ENCODE measurements around the gene CASP5. TPM values are rescaled to one million over a fixed set of nuclear protein-coding genes. Genes with fewer than 3 reads are reported as not detected.
"Not testable (repeated sequence)": the region's sequence is repeated elsewhere in the genome, so short reads cannot be mapped to it uniquely, and the experiment has no call there.

The CASP5 gene
- total RNA-seq, 8 experiments from 2014 or later: not detected

- H3K27ac ChIP-seq: no peak overlapping the region
- ATAC-seq (replicated peaks in 6 of 8): no peak
- in situ Hi-C loops (cut with MboI; ENCODE audit: low pct_unique_long_range_greater_than_20kb in 2 of 9, low sequenced_read_pairs in 9 of 9, unreplicated experiment in 9 of 9): loop anchor here in 1 of 9 experiments (25.0 kb wide), 1 partner anchor 889 kb away; no protein-coding TSS in a partner anchor
- WGBS, 10 experiments: 20 to 83% (median 69%) methylated on average over 1 to 2 of the region's 2 CpGs; no CpG with 5 or more reads in 4 of the 10 experiments
- no peaks in the 10 kb centered on the region for H3K4me1 ChIP-seq (replicated peaks in 1 of 2)
- no peak overlapping the region for H3K4me3 ChIP-seq
Measured at GRCh38 chr11:104973616-104974015, 49.4 kb downstream of the CASP5 start.

GRCh38 chr11:104972924-104973323, 50.0 kb downstream of the CASP5 start:
- H3K4me3 ChIP-seq; ATAC-seq (replicated peaks in 6 of 8); H3K4me1 ChIP-seq (replicated peaks in 1 of 2); H3K27ac ChIP-seq: not testable (repeated sequence)
- in situ Hi-C loops (cut with MboI; ENCODE audit: low pct_unique_long_range_greater_than_20kb in 2 of 9, low sequenced_read_pairs in 9 of 9, unreplicated experiment in 9 of 9): loop anchor here in 1 of 9 experiments (25.0 kb wide), 1 partner anchor 889 kb away; no protein-coding TSS in a partner anchor
- WGBS, 10 experiments: 82 to 100% (median 89%) methylated on average over 1 to 8 of the region's 8 CpGs; no CpG with 5 or more reads in 1 of the 10 experiments

- in situ Hi-C loops (cut with MboI; ENCODE audit: low pct_unique_long_range_greater_than_20kb in 2 of 9, low sequenced_read_pairs in 9 of 9, unreplicated experiment in 9 of 9): loop anchor here in 1 of 9 experiments (25.0 kb wide), 1 partner anchor 892 kb away; no protein-coding TSS in a partner anchor
- H3K4me1 ChIP-seq (replicated peaks in 1 of 2): no peaks in the 10 kb centered on the region
- no peak overlapping the region for H3K27ac ChIP-seq
- ATAC-seq (replicated peaks in 6 of 8): no peak
- no peak overlapping the region for H3K4me3 ChIP-seq
Measured at GRCh38 chr11:104970756-104971155, 52.2 kb downstream of the CASP5 start.

DNA sequence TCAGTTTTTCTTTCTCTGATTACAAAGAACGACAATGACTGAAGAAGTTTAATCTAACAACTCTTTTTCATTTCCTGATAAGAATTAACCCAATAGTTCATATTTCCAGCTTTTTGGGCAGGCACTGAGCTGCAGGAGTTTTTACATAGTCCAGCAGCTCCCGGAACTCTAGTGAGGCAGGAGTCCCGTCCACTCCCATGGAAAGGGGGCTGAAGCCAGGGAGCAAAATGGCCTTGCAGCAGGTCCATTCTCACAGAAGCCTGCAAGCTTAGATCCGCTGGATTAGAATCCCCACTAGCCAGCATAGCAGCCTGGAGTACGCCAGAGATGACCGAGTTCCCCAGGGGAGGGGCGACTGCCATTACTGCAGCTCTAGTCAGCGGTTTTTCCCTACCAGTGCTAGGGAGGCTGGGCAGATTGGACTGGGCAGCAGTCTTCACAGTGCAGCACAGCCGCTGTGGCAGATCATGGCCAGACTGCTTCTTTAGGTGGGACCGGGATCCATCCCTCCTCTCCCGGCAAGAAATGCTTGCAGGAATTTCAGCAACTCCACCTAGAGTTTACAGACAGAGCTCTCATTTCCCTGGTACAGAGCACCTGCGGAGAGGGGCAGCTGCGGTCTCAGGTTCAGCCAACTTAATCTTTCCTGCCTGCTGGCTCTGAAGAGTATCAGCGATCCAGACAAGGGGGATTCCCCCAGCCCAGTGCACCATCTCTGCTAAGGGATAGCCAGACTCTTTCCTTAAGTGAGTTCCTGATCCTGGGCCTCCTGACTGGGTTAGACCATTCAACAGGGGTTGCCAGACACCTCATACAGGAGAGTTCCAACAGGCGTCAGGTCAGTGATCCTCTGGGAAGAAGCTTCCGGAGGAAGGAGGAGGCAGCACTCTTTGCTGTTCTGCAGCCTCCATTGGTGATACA, 53.9 kb downstream of the CASP5 start:
- Histone ChIP-seq H3K4me3 (no peak overlapping the region), H3K27ac (no peak overlapping the region), H3K4me1 (replicated peaks in 1 of 2) (no peaks in the 10 kb centered on the region)
- peak in 3 of 8 experiments; percentile 50 to 66 (median 61) for ATAC-seq (replicated peaks in 6 of 8)
- in situ Hi-C loops (cut with MboI; ENCODE audit: low pct_unique_long_range_greater_than_20kb in 2 of 9, low sequenced_read_pairs in 9 of 9, unreplicated experiment in 9 of 9): loop anchor here in 1 of 9 experiments (25.0 kb wide), 1 partner anchor 893 kb away; no protein-coding TSS in a partner anchor
- WGBS, 10 experiments: 0 to 100% (median 89%) methylated on average over 1 to 12 of the region's 16 CpGs

GRCh38 chr11:104968355-104968855, 54.6 kb downstream of the CASP5 start, which contains the start of gene CASP4:
CASP4 (minus strand) TSS chr11:104968574; CDS start chr11:104968525, 49 bp downstream.
- in situ Hi-C loops (cut with MboI; ENCODE audit: low pct_unique_long_range_greater_than_20kb in 2 of 9, low sequenced_read_pairs in 9 of 9, unreplicated experiment in 9 of 9): loop anchor here in 1 of 9 experiments (25.0 kb wide), 1 partner anchor 894 kb away; no protein-coding TSS in a partner anchor
- WGBS, 10 experiments: 0 to 88% (median 61%) methylated on average over 1 to 4 of the region's 4 CpGs
- H3K27ac ChIP-seq: no peak within 1 kb of the TSS
- no peaks in the 10 kb centered on the region for H3K4me1 ChIP-seq (replicated peaks in 1 of 2)
- no peak within 1 kb of the TSS for H3K4me3 ChIP-seq
- peak in 3 of 8 experiments; percentile 83 to 87 (median 84) for ATAC-seq (replicated peaks in 6 of 8)

GRCh38 chr11:104967534-104968354, 55.2 kb downstream of the CASP5 start:
- in situ Hi-C loops (cut with MboI; ENCODE audit: low pct_unique_long_range_greater_than_20kb in 2 of 9, low sequenced_read_pairs in 9 of 9, unreplicated experiment in 9 of 9): loop anchor here in 1 of 9 experiments (25.0 kb wide), 1 partner anchor 895 kb away; no protein-coding TSS in a partner anchor
- ATAC-seq (replicated peaks in 6 of 8): peak in 3 of 8 experiments; percentile 42 to 64 (median 58)
- 1 to 96% (median 83%) methylated on average over 3 to 11 of the region's 11 CpGs for WGBS, 10 experiments
- Histone ChIP-seq H3K4me1 (replicated peaks in 1 of 2) (no peaks in the 10 kb centered on the region), H3K4me3 (no peak overlapping the region), H3K27ac (no peak overlapping the region)

GRCh38 chr11:104965735-104966134, 57.2 kb downstream of the CASP5 start:
- in situ Hi-C loops (cut with MboI; ENCODE audit: low pct_unique_long_range_greater_than_20kb in 2 of 9, low sequenced_read_pairs in 9 of 9, unreplicated experiment in 9 of 9): loop anchor here in 1 of 9 experiments (25.0 kb wide), 1 partner anchor 897 kb away; no protein-coding TSS in a partner anchor
- Histone ChIP-seq H3K4me3 (no peak overlapping the region), H3K4me1 (replicated peaks in 1 of 2) (no peaks in the 10 kb centered on the region), H3K27ac (no peak overlapping the region)
- WGBS, 10 experiments: 20 to 100% (median 94%) methylated on average over 1 to 5 of the region's 5 CpGs; no CpG with 5 or more reads in 2 of the 10 experiments
- ATAC-seq (replicated peaks in 6 of 8): no peak

- in situ Hi-C loops (cut with MboI; ENCODE audit: low pct_unique_long_range_greater_than_20kb in 2 of 9, low sequenced_read_pairs in 9 of 9, unreplicated experiment in 9 of 9): loop anchor here in 1 of 9 experiments (25.0 kb wide), 1 partner anchor 898 kb away; no protein-coding TSS in a partner anchor
- ATAC-seq (replicated peaks in 6 of 8): no peak
Measured at GRCh38 chr11:104964247-104964646, 58.7 kb downstream of the CASP5 start.

GRCh38 chr11:104962852-104963251, 60.1 kb downstream of the CASP5 start:
- no peak for ATAC-seq (replicated peaks in 6 of 8)
- Histone ChIP-seq H3K4me1 (replicated peaks in 1 of 2) (no peaks in the 10 kb centered on the region), H3K4me3 (no peak overlapping the region), H3K27ac (no peak overlapping the region)
- in situ Hi-C loops (cut with MboI; ENCODE audit: low pct_unique_long_range_greater_than_20kb in 2 of 9, low sequenced_read_pairs in 9 of 9, unreplicated experiment in 9 of 9): loop anchor here in 1 of 9 experiments (25.0 kb wide), 1 partner anchor 899 kb away; no protein-coding TSS in a partner anchor
- 49 to 97% (median 78%) methylated on average over 1 to 3 of the region's 3 CpGs for WGBS, 10 experiments

More at GRCh38 chr11:104964247-104964646, 58.7 kb downstream of the CASP5 start:
- 60 to 100% (median 83%) methylated on average over 1 of the region's 1 CpG; no CpG with 5 or more reads in 2 of the 10 experiments for WGBS, 10 experiments
- H3K27ac ChIP-seq: no peak overlapping the region
- no peaks in the 10 kb centered on the region for H3K4me1 ChIP-seq (replicated peaks in 1 of 2)
- no peak overlapping the region for H3K4me3 ChIP-seq

- ATAC-seq (replicated peaks in 6 of 8): no peak
- WGBS, 10 experiments: 42 to 100% (median 77%) methylated on average over 1 to 3 of the region's 3 CpGs; no CpG with 5 or more reads in 1 of the 10 experiments
- in situ Hi-C loops (cut with MboI; ENCODE audit: low pct_unique_long_range_greater_than_20kb in 2 of 9, low sequenced_read_pairs in 9 of 9, unreplicated experiment in 9 of 9): loop anchor here in 1 of 9 experiments (25.0 kb wide), 1 partner anchor 905 kb away; no protein-coding TSS in a partner anchor
- no peak overlapping the region for H3K27ac ChIP-seq
- no peak overlapping the region for H3K4me3 ChIP-seq
- H3K4me1 ChIP-seq (replicated peaks in 1 of 2): no peaks in the 10 kb centered on the region
Measured at GRCh38 chr11:104957280-104957679, 65.7 kb downstream of the CASP5 start.

DNA sequence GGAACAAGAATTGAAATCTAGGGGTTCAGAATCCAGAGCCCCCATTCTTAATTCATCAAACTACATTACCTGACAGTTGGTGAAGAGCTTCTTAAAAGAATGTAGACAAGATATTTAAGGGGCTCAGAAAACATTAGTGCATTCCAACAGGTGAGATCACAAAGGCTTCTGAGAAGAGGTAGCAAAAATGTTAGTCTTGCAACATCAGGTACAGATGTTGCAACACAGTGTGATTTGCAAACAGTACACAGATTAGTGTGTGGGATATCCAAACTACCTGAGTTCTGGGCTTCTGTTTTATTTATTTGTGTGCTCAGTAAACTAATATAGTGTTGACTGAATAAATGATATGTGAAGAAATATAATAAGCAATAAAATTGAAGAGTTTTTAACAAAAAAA, 66.4 kb downstream of the CASP5 start:
- in situ Hi-C loops (cut with MboI; ENCODE audit: low pct_unique_long_range_greater_than_20kb in 2 of 9, low sequenced_read_pairs in 9 of 9, unreplicated experiment in 9 of 9): loop anchor here in 1 of 9 experiments (25.0 kb wide), 1 partner anchor 906 kb away; no protein-coding TSS in a partner anchor
- ATAC-seq (replicated peaks in 6 of 8): no peak

GRCh38 chr11:104946907-104947306, 76.1 kb downstream of the CASP5 start:
- ATAC-seq (replicated peaks in 6 of 8): peak in 3 of 8 experiments; percentile 69 to 75 (median 72)
- 10 to 60% (median 33%) methylated on average over 1 to 2 of the region's 2 CpGs; no CpG with 5 or more reads in 1 of the 10 experiments for WGBS, 10 experiments
- Histone ChIP-seq H3K4me1 (replicated peaks in 1 of 2) (no peaks in the 10 kb centered on the region), H3K27ac (no peak overlapping the region), H3K4me3 (no peak overlapping the region)
- in situ Hi-C loops (cut with MboI; ENCODE audit: low pct_unique_long_range_greater_than_20kb in 2 of 9, low sequenced_read_pairs in 9 of 9, unreplicated experiment in 9 of 9): no loop called here

More for the DNA sequence above, 66.4 kb downstream of the CASP5 start:
- H3K27ac ChIP-seq: no peak overlapping the region
- no peaks in the 10 kb centered on the region for H3K4me1 ChIP-seq (replicated peaks in 1 of 2)
- H3K4me3 ChIP-seq: no peak overlapping the region

Measured in motor neuron (in vitro differentiated cells).